ENCODE results near the gene CYREN. TPM values are rescaled to one million over a fixed set of nuclear protein-coding genes. Genes with fewer than 3 reads are reported as not detected.
A peak's percentile ranks its signal among the peaks of the same experiment; 100 is the strongest.

The CYREN gene
- total and polyA plus RNA-seq, 10 donors: 21.2 to 55.0 (median 44.1) TPM

DNA sequence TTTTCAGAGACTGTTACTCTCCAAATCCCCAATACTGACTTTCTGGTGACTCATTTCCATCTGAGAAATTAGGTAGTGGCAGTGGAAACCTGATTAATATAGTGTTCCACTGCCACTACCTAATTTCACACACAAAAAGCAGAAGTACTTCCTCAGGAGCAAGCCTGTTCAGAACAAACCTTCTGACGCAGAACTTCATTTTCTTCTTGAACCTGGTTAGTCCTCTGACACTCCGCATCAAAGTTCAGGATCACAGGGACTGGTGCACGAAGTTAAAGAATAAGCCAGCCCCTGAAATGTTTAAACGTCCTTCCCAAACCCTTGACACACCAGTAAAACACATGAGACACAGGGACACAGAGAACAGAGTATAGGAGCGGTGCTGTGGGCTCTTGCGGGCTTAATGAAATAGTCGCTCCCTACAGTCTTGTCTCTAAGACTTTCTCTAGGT, 36.5 kb upstream of the CYREN start:
- Histone ChIP-seq H3K9me3 (no peaks in the 10 kb centered on the region), H3K27me3 (replicated peaks in 1 of 7) (no peaks in the 10 kb centered on the region), H3K27ac (peak overlapping the region in 2 of 8 donors; percentile 2 to 17), H3K36me3 (peaks cover 0 to 43% (median 24%) of the 10 kb centered on the region in 6 donors), H3K4me3 (no peak overlapping the region), H3K4me1 (peaks cover 25 to 75% (median 44%) of the 10 kb centered on the region in 6 donors)
- intact Hi-C loops (cut with DNase I; ENCODE audit: low total_unique reads): no loop called here
- no peak for DNase-seq
- no peak for TF ChIP-seq POLR2A (IDR thresholded peaks at IDR 0.05)
- TF ChIP-seq, protein P1, sequence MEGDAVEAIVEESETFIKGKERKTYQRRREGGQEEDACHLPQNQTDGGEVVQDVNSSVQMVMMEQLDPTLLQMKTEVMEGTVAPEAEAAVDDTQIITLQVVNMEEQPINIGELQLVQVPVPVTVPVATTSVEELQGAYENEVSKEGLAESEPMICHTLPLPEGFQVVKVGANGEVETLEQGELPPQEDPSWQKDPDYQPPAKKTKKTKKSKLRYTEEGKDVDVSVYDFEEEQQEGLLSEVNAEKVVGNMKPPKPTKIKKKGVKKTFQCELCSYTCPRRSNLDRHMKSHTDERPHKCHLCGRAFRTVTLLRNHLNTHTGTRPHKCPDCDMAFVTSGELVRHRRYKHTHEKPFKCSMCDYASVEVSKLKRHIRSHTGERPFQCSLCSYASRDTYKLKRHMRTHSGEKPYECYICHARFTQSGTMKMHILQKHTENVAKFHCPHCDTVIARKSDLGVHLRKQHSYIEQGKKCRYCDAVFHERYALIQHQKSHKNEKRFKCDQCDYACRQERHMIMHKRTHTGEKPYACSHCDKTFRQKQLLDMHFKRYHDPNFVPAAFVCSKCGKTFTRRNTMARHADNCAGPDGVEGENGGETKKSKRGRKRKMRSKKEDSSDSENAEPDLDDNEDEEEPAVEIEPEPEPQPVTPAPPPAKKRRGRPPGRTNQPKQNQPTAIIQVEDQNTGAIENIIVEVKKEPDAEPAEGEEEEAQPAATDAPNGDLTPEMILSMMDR (IDR thresholded peaks at IDR 0.05 in 8 of 11, conservative IDR thresholded peaks at IDR 0.05 in 3 of 11): no peak
- no peak for TF ChIP-seq POLR2AphosphoS5 (IDR thresholded peaks at IDR 0.05)
- 61 to 73% (median 66%) methylated on average over 7 of the region's 7 CpGs for WGBS, 5 donors

DNA sequence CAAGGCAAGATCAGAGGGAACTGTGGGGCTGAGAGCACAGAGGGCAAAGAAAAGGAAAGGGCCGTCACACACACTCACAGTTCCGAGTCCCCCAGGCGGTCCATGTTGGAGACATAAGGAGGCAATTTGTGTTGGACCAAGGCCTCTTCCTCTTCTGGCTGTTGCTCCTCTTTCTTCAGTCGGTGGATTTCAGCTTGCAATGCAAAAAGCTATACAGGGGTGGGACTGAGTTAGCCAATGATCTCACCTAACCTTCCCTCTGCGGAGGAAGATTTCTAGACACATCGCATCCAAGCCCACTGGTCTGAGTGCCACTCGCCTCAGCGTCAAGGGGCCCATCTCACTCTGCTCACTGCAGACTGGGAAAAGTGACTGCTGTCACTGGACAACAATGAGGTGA, 35.3 kb upstream of the CYREN start:
- H3K36me3 ChIP-seq: peaks cover 0 to 54% (median 33%) of the 10 kb centered on the region in 6 donors
- H3K9me3 ChIP-seq: no peaks in the 10 kb centered on the region
- TF ChIP-seq POLR2AphosphoS5 (IDR thresholded peaks at IDR 0.05): no peak
- TF ChIP-seq POLR2A (IDR thresholded peaks at IDR 0.05): no peak
- TF ChIP-seq, protein P1 (IDR thresholded peaks at IDR 0.05 in 8 of 11, conservative IDR thresholded peaks at IDR 0.05 in 3 of 11): no peak
- H3K27ac ChIP-seq: no peak overlapping the region
- H3K27me3 ChIP-seq (replicated peaks in 1 of 7): no peaks in the 10 kb centered on the region
- DNase-seq: no peak
- H3K4me3 ChIP-seq: no peak overlapping the region
- peaks cover 25 to 73% (median 42%) of the 10 kb centered on the region in 6 donors for H3K4me1 ChIP-seq
- intact Hi-C loops (cut with DNase I; ENCODE audit: low total_unique reads): no loop called here
- WGBS, 5 donors: 95 to 97% (median 95%) methylated on average over 8 of the region's 8 CpGs

DNA sequence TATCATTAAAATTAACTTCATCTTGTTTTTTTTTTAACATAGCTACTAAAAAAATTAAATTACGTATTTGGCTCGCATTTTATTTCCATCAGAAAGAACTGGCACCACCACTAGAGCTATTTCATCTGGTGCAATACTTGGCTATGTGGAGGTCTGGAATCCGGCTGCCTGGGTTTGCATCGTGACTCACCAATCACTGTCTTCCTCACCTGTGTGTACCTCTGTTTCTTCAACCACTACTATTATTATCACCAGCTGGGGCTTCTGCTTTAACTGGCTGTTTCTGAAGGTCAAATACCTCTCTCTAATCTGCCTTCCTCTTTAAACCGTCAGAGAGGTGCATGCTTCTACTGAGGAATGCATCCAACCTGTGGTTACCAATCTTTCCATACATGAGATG, 34.4 kb upstream of the CYREN start:
- WGBS, 5 donors: 88 to 94% (median 91%) methylated on average over 5 of the region's 5 CpGs
- Histone ChIP-seq H3K4me3 (no peak overlapping the region), H3K27me3 (replicated peaks in 1 of 7) (no peaks in the 10 kb centered on the region), H3K36me3 (peaks cover 2 to 64% (median 41%) of the 10 kb centered on the region in 6 donors), H3K27ac (peak overlapping the region in 2 of 8 donors; percentile 43 to 57), H3K4me1 (peaks cover 17 to 64% (median 32%) of the 10 kb centered on the region in 6 donors), H3K9me3 (no peaks in the 10 kb centered on the region)
- intact Hi-C loops (cut with DNase I; ENCODE audit: low total_unique reads): no loop called here
- TF ChIP-seq, protein P1 (IDR thresholded peaks at IDR 0.05 in 8 of 11, conservative IDR thresholded peaks at IDR 0.05 in 3 of 11): no peak
- TF ChIP-seq POLR2A (IDR thresholded peaks at IDR 0.05) (no peak), POLR2AphosphoS5 (IDR thresholded peaks at IDR 0.05) (no peak)
- no peak for DNase-seq

GRCh38 chr7:135204341-135204749, 33.8 kb upstream of the CYREN start:
- Histone ChIP-seq H3K4me3 (no peak overlapping the region), H3K36me3 (peaks cover 2 to 69% (median 46%) of the 10 kb centered on the region in 6 donors), H3K27ac (peak overlapping the region in 5 of 8 donors; percentile 4 to 57 (median 43)), H3K9me3 (no peaks in the 10 kb centered on the region), H3K27me3 (replicated peaks in 1 of 7) (no peaks in the 10 kb centered on the region), H3K4me1 (peaks cover 12 to 58% (median 27%) of the 10 kb centered on the region in 6 donors)
- DNase-seq: no peak
- 69 to 89% (median 77%) methylated on average over 5 to 6 of the region's 6 CpGs for WGBS, 5 donors
- TF ChIP-seq POLR2AphosphoS5 (IDR thresholded peaks at IDR 0.05): peak in 1 of 3 donors; percentile 34
- TF ChIP-seq, protein P1 (IDR thresholded peaks at IDR 0.05 in 8 of 11, conservative IDR thresholded peaks at IDR 0.05 in 3 of 11): no peak
- intact Hi-C loops (cut with DNase I; ENCODE audit: low total_unique reads): no loop called here
